HG03175 (cell line): Measurements from ENCODE around the gene ZC3H14.

Experiments used
- ATAC-seq: cut with Tn5 transposase; IDR thresholded peaks from one replicate; pipeline ENCODE4 v1.9.1; 2021; ENCODE audit warnings: mild to moderate bottlenecking, moderate library complexity; ENCODE audit not compliant: unreplicated experiment

ZC3H14 gene

DNA sequence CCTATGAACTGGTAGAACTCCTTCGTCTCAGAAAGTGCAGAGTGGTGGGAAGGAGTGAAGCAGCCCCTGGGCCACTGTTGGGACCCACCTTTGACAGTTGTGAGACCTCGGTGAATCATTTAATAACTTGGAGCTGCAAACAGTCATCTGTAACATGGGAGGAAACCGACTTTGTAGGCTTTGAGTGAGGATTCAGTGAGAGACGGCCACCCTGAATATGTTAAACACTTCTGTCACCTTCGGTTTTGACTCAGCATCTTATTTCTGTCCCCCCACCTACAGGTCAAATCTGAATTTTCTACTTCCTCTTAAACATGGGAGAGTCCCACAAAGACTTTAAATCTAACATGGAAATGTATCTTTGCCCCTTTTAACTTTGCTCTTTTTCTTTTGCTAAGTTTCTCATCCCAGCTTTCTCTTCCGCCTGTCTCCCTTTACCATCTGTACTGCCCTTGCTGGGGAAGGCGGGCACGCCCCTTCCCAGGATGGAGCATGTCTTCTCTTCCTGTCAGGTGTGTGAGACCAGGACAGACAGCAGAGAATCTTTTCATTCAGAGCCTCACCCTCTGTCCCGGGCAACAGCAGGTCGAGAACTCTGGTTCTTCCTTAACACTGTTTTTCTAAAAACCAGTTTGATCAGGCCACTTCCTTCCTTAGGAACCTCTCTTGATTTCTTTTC, 37.1 kb downstream of the ZC3H14 start:
- peak; percentile 94 for ATAC-seq

DNA sequence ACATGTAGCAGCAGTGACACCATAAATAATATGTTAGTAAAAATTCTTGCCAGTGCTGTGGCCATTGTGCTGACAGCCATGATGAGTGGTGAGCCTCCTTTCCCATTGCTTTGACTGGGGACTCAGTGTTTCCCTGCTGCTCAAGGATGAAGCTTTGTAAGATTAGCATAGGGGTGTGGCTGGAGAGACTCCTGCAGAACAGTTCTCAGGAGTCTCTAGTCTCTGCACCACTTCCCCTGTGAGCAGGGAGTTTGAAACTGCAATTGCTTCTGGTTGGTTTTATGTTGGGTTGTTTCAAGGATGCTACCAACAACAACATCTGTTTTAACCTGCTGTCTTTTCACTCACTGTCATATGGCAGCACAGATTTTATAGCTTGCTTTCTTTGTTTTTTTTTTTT, 41.4 kb downstream of the ZC3H14 start:
- no peak for ATAC-seq

DNA sequence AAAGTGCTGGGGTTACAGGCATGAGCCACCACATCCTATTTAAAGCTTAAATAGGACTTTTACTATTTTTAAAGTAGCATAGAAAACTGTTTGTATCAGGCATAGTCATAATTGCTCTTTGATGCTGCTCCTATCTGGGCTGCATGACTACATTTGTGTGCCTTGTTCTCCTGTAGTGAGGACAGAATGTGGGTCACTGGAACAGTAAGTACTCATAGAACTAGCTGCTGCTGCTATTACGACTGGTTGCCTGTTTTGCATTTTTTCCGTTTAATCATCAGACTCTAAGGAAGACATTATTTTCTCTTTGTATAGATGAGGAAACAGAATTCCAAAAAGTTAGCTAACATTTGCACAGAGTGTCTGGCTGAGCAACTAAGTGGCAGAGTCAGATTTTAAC, 42.8 kb downstream of the ZC3H14 start:
- ATAC-seq: no peak

DNA sequence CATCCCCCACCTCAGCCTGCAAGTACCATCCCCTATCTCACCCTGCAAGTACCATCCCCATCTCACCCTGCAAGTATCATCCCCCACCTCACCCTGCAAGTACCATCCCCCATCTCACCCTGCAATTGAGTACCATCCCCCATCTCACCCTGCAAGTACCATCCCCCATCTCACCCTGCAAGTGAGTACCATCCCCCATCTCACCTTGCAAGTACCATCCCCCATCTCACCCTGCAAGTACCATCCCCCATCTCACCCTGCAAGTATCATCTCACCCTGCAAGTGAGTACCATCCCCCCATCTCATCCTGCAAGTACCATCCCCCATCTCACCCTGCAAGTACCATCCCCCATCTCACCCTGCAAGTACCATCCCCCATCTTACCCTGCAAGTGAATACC, 45.0 kb downstream of the ZC3H14 start:
- no peak for ATAC-seq

DNA sequence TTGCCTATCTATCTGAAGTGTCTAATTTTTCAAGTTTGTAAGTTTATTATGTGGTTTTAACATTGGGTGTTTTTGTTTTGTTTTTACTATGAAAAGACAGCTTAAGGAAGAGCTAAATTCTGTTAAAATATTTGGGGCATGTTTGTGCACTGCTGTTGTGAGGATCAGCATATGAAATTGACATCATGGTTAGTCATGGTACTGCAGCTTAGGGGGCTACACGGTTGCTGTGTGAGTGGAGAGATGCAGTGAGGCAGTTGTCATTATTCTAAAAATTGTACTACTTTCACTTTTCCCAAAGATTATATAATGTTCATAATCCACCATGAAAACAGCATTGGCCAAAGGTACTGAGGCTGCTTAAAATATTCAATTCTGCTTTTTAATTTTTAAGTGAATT, 49.0 kb downstream of the ZC3H14 start:
- no peak for ATAC-seq

DNA sequence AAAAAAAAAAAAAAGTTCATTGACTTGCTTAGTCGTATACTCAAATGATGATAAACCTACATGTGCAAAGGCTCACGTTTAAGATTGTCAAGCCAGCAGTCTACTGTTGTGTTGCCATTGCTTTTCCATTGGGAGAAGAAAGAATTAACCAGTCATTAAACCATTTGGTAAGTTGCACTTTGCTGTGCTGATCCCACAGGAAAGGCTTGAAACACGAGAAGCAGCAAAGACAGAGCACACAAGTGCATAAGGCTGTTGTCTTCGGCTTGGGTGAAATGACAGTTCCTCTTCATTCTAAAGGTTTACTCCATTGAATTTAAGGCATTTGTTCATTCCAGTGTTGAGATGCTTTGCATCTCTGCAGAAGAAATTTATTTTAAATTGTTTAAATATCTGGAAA, 50.1 kb downstream of the ZC3H14 start:
- ATAC-seq: no peak

DNA sequence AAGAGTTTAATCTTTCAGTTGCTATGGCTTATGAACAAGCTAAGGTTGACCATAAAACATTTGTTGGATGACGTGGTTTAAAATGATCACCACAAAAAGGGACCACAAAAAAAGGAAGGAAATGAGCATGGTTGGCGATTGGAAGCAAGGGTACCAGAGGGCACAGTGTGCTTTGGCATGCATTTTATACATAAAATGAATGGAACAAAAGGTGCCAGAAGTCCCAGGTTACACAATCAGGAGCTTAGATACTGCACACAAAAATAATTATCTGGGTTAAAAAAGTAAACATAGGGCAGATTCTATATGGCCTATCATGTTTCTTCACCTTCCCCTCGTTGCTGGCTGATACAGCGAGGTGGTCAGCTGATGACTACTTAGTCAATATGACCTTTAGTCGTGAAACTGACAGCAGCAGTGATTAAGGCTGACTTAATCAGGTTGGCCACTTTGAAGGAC, 50.7 kb downstream of the ZC3H14 start:
- peak; percentile 44 for ATAC-seq

DNA sequence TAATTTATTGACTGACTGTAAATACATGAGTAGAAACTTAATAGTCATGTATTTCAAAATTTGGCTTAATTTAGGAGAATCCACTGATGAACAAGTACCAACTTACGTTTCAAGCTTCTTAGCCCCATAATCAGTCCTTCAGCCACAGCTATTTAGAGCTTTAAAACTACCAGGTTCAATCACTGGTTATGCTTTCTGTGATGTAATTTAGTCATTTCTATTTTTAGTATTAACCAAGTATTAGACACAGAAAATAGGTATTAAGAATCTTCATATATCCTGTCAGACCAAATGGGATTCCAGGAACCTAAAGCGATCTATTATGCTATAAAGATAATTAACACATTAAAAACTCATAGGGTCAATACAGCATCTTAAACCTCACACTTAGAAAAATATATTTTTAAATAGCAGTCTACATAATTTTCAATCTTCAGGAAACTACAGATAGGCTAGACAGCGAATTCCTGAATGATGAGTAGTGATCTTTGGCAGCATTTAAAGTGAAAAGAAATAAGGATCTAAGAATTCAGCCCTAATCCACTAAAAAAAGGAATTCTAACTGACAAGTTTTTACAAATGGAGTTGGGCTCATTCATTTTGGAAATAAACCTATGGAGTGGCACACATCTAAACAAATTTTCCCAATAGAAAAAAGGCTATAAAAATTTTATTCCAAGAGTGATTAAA, 51.5 kb downstream of the ZC3H14 start:
- peak; percentile 39 for ATAC-seq

DNA sequence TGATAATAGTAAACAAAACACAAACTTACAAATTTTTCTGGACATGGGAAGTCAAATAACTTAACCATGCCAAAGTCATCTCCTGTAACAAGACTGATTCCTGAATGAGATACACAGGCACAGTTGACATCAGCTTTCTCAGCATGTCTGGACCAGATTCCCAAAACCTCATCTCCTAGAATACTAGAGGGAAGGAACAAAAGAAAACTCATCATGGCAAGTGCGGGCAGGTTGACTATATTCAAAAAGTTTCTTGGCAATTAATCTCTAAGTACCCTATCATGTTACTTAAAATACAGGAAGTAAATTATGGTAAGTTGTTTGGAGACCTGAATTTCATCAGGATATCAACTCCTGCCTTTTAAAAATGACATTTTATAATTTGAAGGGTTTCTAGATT, 53.9 kb downstream of the ZC3H14 start:
- no peak for ATAC-seq

DNA sequence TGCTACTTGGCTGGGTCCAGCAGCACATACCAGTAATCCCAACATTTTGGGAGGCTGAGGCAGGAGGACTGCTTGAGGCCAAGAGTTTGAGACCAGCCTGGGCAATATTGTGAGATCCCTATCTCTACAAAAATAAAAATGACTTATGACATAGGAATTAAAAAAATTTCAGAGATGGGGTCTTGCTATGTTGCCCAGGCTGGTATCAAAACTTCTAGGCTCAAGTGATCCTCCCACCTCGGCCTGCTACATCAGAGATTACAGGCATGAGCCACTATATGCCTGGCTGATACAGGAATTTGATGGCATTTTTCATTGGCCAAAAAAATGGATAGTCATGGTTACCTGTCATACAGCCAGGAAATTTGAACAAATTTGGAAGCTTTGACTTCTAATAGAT, 54.6 kb downstream of the ZC3H14 start:
- no peak for ATAC-seq

DNA sequence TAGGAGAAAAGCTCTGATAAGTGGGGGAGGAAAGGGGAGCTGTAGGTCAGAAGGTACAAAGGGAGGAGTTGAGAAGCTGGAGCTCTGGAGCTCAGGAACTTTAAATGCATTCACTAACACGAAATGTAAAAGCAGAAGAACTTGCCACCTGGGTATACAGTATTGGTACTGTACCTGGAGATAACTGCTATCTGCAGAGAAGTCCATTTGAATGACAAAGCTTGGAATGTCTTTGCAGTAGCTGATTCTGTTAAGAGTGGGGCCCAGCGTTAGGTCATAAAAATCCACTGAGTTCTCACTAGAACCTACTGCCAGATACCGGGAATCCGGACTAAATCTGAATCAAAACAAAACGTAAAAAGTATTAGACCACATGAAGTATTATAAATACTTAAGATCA, 55.6 kb downstream of the ZC3H14 start:
- ATAC-seq: no peak

DNA sequence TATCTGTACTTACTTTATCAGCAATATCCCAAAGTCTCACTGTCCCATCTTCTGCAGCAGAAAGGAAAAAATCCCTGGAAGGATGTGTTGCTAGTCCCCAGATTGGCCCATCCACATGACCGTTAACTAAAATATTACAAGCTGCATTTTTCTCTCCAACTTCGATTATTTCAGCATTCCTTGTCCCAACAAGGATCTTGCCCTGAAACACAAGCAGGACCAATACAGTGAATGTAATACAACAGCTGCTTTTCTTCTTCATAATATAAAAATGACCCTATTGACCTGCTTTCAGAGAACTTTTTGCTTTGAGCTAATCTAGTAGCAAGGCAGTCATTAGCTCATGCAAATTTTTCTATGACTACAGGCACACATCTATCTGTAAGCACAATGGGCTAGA, 58.3 kb downstream of the ZC3H14 start:
- ATAC-seq: no peak

DNA sequence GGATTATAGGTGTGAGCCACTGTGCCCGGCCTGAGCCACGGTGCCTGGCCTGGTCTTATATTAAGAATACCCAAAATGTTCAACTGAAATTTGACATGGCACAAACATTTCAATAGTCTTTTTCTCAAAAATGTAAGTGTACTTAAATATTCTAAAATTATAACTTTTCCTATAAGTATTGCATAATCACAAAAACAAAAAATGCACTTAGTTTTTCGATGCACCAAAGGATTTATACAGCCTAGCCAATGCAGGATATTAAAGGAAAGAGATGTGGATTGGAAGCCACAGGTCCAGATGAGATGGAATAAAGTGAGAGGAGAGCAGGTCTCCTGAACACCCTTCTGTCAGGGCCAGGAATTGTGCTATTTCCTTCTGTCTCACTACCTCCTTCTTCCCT, 62.8 kb downstream of the ZC3H14 start:
- no peak for ATAC-seq

DNA sequence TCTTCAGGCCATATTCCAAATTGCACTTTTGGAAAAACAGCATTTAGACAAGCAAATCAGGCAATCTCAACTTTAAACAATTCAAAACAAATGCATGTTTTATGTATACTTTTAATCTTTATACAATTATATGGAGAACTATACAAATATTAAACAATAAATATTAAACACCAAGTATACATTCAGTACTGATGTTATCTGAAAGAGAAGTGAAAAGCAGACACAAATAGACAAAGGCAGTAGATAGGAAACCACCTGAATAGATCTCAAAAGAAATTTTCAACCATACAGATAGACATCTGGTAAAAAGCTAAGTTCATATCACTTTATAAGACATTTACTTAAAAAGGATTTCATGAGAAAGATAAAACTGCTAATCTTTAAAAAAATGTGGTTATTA, 65.2 kb downstream of the ZC3H14 start:
- no peak for ATAC-seq

DNA sequence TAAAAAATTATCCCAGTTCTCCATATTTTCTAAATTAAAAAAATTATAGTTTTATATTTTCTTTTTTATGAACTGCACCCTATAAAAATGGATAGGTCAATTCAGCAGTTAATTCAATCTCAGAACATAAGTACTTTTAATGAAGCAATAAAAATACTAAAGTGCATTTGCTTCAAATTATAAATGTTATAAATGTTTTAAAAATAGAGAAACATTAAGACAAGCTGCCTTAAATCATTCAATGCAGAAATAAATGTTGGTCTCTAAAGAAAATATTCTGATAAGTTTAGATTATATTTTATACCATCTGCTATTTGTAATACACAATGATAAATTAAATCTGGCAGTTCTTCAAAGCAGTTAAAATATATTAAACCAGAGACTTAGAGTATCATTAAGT, 65.6 kb downstream of the ZC3H14 start:
- no peak for ATAC-seq

DNA sequence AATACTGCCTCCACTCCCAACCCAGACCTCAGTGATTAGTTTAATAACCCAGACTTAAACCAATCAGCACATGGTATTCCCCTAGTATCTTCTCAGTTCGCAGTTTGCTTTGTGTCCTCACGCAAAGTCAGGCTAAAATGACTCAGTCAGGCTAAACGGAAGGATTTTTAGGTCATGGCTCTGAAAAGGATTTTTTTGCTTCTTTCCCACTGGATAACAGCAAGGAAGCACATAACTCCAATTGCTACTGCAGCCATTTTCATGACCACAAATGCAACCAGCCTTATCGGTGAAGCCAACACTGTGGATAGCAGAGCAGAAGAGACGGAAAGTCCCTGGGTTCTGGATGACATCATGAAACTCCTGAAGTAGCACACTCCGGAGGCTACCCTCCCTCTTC, 67.7 kb downstream of the ZC3H14 start:
- ATAC-seq: no peak

DNA sequence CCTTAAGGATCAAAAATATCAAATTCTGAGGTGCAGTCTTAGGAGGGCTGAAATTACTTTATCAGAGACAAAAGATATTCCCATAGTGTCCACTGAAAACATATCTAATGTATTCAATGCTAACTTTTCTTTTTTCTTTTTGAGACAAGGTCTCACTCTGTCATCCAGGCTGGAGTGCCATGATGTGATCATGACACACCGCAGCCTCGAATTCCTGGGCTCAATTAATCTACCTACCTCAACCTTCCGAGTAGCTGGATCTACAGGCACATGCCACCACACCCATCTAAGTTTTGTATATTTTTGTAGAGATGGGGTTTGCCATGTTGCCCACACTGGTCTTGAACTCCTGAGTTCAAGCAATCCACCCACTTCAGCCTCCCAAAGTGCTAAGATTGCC, 68.3 kb downstream of the ZC3H14 start:
- ATAC-seq: no peak

DNA sequence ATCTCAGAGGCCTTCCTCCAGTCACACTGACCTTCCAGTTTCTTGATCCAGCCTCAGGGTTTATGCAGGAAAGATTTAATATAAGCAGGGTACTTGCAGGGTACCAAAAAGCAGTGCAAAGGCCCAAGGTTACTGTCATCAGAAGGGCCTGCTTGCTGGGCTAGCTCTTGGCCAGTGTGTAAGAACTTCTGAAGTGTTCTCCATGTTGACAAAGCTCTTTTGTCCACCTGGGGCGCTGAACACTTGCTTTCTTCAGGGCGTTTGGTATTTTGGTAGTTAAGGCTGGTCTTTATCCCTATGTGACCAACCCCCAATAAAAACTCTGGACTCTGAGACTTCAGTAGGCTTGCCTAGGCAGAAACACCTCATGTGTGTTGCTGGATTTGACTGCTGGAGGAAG, 69.7 kb downstream of the ZC3H14 start:
- no peak for ATAC-seq

DNA sequence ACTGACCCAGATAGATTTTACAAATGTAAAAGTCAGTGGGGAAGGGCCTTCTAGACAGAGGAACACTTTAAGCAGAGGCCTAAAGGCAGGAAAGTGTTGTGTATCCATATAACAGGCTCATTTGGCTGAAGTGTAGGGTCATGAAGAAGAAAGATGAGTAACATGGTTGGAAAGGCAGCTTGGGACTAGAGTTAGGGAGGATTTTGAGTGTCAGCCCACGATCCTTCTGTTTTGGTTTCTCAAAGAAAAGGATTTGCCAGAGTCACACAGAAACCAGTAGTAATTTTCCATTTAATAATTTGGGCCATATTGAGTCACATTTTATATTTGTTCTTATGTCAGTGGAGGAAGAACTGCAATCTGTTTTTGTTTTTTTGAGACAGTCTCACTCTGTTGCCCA, 76.4 kb downstream of the ZC3H14 start:
- ATAC-seq: no peak

DNA sequence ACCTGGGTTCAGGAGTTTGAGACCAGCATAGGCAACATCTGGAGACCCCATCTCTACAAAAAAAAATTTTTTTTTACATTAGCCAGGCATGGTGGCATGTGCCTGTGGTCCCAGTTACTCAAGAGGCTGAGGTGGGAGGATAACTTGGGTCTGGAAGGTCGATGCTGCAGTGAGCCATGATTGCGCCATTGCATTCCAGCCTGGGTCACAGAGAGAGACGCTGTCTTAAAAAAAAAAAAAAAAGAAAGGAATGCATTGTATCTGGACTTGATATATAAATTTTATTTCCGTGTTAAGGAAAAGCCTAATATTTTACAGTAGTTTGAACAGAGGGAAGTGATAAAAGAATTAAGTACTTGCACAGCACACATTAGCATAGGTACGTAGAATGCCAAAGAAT, 97.2 kb downstream of the ZC3H14 start:
- ATAC-seq: no peak

DNA sequence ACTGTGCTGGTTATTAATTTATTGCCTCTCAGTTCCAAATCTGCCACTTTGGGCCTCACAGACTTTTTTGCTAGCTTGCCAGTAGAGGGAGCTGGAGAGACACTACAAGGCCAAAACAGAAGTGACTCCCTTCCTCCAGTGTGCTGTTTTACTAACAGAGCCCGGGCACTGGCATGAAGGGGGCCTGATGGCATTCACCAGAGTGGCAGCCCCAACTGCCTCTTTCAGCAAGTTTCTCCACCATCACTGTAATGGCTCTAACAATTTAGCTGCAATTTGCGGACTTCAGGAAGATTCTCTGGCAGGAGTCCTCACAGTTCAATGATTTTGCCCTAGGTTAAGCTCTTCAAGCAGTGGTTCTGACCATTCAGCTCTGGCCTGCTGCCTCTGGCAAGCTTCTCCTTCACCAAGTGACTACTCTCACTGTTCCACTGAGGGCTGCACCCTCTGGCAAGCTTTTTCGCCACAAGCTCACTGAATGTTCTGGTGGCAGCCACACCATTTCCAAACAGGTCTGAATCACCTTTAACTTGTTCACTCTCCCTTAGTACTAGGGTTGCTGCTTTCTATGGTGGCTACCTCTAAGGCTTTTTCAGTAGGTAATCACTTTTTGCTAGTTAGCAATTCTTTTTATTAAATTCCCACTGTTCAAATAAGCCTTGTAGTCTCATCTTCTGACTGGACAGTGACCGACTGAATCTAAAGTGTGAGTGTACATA, 104.9 kb downstream of the ZC3H14 start:
- ATAC-seq: peak; percentile 89

DNA sequence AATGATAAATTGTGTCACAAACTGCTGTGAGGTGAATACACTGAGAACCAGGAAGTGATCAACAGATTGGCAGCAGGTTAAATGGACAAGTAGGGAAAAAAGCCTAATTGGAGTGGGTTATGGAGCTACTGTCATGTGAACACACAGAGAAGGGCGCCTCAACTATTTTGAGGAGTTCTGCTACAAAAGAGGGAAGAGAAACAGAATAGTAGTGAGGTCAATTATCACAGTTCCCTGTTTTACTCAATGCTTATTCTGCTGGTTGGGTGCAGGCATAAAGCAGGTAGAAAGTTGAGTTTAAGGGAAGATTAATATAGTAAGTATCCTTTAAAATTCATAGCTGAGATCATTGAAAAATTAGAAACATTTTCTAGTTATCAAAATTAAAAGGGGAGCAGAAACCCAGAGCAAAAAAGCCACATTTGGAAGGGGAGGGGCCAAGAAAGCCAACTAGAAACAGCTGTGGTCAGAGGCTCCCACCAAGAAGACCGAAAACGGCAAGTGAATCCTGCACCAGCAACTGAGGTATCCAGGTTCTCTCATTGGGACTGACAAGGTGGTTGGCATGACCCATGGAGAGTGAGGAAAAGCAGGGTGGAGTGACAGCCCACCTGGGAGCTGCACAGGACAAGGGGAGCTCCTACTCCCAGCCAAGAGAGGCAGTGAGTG, 105.7 kb downstream of the ZC3H14 start:
- peak; percentile 34 for ATAC-seq
